Measurements from ENCODE around the gene RTCA.
"Not testable (repeated sequence)": the region's sequence is repeated elsewhere in the genome, so short reads cannot be mapped to it uniquely, and the experiment has no call there.

Gene RTCA

DNA sequence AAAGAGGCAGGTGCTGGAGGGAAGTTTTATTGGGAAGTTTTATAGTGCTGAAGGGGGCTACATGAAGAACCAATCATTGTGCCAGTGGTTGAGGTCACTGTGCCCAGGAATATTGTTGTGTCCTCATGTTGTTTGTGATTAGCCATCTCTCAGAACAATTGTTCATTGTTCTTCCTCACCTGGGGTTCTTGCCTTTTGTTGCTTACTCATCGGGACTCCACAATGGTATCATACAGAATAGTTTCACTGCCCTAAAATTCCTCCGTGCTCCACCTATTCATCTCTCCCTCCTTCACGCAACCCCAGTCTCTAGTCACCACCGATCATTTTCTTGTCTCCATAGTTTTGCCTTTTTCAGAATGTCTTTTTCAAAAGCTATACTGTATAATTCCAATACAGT is 47.4 kb downstream of the RTCA start:
- no peak for DNase-seq

DNA sequence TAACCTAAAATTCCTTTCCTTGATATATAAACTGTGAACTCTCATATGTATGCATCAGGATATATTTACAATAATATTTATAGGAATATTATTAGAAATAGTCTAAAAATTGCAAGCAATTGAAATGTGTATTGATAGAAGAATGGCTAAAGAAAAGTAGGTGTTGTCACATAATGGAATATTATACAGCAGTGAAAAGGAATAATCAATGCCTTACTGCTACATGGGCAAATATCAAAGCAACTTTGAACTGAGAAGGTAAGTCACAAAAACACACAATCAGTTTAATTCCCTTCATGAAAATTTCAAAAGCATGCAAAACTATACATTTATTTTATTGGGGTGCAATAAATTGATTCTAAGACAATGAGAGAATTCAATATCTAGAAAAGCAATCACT is 50.6 kb downstream of the RTCA start:
- no peak for DNase-seq

DNA sequence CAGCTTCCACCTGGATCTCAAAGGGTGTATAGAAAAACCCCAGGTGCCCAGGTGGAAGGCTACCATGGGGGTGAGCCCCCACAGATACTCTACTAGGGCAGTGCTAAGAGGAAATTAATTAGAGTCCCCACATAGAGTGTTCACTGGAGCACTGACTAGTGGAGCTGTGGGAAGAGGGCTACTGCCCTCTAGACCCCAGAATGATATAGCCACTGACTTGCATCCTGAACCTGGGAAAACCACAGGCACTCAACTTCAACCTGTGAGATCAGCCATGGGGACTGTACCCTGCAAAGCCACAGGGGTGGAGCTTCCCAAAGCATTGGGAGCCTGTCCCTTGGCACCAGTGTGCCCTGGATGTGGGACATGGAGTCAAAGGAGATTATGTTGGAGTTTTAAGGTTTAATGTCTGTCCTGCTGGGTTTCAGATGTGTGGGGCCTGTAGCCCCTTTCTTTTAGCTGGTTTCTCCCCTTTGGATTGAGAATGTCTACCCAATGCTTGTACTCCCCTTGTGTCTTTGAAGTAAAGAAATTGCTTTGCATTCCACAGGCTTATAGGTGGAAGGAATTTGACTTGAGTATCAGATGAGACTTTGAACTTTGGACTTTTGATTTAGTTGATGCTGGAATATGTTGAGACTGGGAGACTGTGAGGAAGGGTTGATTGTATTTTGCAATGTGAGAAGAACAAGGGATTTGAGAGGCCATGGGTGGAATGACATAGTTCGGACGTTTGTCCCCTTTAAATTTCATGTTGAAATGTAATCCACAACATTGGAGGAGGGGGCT is 54.5 kb downstream of the RTCA start:
- DNase-seq, result no peak

DNA sequence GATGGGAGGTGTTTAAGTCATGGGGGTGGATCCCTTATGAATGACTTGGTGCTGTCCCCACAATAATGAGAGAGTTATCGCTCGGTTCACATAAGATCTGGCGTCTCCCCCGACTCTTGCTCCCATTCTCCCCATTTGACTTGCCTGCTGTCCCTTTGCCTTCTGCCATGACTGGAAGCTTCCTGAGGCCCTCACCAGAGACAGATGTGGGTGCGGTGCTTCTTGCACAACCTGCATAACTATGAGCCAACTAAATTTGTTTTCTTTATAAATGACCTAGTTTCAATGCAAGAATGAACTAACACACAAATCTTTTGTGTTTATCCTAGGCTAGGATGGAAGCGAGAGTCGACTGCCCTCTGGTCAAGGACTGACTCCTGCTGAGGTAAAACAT is 55.1 kb downstream of the RTCA start:
- no peak for DNase-seq

DNA sequence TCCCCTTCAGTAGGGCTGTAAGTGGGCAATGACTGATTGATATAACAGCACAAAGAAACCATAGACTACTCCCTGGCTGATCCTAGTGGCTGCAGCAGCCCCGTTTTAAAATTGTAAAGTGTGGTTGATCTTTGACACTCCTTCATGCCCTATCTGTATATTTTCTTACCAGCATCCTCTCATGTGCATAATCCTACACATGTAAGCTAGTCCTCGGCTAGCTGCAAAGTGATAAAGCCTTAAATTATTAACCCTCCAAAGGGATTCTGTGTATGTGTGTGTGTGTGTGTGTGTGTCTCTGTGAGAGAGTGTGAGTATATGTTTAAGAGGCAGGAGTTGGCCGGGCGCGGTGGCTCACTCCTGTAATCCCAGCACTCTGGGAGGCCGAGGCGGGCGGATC is 55.5 kb downstream of the RTCA start:
- DNase-seq, result no peak

DNA sequence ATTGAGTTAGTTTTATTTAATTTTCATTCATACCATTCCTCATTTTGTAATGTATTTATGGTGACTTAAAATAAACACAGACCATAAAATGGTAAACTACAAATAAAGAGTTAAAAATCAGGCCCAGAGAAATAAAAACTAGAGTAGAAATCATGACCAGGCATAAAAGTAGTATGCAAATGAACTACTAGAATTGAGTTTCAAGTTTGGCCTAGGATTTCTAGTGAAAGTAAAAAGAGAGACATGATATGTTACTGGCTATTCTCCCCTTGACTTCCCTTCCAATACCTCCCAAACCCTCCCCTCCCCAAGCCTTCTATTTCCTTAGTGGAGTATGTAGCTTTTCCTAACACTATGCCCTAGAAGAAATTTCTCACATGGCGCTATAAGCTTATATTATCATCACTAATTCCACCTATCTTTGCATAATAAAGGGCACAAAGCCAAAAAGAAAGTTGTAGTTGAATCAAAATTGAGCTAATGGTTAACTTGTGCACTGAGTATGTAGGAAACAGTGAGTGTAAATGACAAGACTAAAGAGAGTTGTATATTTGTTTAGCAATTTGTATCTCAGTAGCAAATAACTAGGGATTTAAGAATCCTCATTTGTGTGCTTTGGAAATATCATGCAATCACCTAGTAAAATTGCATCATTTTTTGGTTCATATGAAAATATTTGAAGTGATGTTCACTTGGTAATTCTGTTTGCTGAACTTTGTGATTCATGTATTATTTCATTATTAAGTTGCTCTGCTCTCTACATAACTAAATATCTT is 56.6 kb downstream of the RTCA start:
- DNase-seq, result no peak

DNA sequence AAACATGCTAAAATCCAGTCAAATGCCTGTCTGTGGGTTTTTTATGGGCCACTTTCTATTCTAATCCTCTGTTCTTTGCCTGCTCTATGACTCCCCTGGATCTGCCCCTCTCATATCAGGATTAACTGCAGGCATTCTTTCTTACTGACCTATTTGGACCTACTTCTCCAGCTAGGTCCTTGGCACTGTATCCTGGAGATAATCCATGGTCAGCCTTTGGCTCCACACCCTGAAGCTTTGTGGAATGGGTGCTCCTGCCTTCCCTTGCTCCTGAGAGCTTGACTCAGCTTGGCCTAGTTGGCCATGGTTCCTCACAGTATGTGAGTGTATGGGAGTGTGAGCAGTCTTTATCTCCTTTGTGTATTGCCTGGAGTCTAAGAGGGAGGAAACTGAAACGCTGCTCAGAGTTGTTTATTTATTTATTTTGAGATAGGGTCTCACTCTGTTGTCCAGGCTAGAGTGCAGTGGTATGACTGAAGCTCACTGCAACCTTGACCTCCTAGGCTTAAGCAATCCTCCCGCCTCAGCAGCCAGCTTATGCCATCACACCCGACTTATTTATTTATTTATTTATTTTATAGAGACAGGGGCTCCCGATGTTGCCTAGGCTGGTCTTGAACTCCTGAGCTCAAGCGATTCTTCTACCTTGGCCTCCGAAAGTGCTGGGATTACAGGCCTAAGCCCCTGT is 57.5 kb downstream of the RTCA start:
- DNase-seq, result no peak

DNA sequence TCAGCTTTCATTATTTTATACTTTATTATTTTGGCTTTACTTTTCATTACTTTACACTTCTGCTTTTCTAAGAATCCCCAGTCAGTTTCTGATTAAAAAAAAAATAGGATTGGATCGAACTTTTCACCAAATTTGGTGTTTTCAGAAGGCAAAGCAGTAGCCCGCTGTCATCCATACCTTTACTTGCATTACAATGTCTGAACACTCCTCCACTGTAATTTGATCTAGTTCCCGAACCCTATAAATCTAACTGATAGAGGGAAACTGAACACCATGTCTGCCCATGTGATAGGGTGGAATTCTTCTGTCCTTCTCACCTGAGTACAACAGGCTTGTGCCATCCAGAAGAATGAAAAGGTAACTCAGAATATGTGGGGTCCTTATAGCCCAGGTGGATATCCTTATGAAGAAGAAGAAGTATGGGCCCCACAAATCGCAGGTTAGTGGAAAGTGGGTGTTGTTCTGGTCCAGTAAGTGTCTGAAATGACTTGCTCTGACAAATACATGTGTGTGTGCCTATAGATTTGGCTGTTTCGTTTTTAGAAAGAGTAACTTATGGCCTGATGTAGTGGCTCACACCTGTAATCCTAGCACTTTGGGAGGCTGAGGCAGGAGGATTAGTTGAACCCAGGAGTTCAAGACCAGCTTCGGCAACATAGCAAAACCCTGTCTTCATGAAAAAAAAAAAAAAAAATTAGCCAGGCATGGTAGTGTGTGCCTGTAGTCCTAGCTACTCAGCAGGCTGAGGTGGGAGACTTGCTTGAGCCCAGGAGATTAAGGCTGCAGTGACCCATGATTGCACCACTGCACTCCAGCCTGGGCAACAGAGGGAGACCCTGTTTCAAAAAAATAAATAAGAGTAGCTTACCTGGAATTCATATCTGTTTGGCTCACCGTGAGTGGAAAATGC is 59.7 kb downstream of the RTCA start:
- no peak for DNase-seq

DNA sequence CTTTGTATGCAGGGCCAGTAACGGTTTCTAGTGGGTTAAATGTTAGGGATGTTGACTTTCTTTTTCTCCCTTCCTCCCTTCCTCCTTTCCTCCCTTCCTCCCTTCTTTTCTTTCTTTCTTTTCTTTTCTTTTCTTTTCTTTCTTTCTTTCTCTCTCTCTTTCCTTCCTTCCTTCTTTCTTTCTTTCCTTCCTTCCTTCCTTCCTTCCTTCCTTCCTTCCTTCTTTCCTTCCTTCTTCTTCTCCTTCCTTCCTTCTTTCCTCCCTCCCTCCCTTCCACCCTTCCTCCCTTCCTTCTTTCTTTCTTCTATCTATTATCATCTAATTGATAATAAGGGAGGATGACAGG is 60.3 kb downstream of the RTCA start:
- not testable (repeated sequence) for DNase-seq

DNA sequence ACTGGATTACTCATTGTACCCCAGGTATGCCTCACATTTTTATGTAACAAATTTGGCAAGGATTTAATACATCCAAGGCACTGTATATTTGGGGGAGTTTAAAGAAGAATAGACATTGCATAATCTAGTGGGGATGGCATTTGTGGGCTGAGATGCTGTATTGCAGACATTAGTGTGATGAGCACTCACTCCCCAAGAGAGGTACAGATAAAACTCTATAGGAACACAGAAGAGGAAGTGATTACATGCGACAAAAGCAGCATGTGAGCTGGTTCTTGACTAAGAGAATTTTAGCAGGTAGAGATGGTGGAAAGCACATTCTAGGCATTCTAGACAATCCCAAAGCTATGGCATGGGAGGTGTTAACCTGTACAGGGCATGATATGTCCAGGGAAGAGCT is 62.1 kb downstream of the RTCA start:
- no peak for DNase-seq

DNA sequence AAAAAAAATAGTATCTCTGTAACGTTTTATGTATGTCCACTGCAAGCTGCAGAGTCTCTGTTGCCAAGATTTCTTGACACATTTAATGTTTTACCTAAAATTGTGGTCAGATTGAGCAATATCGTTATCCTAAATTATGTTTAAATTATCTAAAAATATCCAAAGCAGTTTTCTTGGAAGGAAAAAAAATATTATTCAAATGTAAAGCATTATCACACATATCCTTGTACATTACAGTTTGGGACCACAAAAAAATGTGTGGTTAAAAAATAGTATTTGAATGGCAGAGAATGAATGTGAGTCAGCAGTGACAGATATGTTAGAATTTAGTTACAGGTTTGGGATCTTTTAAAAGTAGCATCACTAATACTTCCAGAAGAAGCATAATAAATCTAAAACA is 65.1 kb downstream of the RTCA start:
- DNase-seq, result not testable (repeated sequence)

DNA sequence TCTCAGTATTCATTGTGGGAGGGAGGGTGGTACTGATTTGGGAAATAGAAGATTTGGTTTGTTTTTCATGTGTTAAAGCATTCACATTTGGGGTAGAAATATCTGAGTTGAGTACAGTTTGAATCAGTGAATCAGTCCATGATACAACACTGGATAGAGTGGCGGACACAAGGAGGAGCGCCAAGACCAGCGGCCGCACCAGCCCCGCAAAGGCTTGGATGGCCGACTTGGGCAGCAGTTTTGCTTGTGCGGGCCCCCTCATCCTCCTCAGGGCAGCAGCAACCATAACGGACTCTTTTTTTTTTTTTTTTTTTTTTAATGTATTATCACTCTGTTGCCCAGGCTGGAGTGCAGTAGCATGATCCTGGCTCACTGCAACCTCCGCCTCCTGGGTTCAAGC is 66.3 kb downstream of the RTCA start:
- DNase-seq, result no peak

DNA sequence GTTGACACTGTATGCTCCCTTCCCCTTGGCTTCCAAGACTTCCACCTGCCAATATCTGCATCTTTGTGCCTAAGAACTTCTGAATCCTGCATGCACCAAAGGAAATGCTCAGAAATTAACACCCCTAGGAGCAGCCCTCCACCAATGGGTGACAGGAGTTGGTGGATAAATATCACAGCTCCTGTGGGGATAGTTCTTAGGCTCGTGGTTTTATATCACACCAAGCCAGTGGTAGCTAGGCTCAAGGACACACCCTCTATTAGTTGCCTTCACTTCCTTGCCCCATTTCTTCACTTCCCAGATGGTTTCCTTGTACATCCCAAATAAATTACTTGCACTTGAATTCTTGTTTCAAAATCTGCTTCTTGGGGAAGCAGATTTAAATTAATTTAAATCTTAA is 69.4 kb downstream of the RTCA start:
- DNase-seq, result no peak

DNA sequence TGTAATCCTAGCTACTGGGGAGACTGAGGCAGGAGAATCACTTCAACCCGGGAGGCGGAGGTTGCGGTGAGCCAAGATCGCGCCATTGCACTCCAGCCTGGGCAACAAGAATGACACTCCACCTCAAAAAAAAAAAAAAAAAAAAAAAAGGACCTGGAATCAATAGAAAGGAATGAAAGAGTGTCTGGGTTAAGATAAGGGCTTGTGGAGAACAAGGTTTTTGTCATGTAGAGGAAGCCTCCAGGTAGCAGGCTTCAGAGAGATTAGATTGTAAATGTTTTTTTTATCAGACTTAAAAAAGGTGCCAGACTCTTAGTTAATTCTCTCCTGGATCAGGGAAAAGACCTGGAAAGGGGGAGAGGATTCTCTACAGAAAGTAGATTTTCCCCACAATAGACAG is 71.9 kb downstream of the RTCA start:
- not testable (repeated sequence) for DNase-seq

DNA sequence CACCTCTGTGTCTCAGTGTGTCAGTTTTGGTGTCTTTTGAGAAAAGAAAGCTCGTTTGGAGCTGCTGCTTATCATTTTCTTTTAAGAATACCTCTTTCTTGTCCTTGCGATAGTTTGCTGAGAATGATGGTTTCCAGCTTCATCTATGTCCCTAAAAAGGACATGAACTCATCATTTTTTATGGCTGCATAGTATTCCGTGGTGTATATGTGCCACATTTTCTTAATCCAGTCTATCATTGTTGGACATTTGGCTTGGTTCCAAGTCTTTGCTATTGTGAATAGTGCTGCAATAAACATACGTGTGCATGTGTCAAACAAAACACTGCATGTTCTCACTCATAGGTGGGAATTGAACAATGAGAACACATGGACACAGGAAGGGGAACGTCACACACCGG is 73.7 kb downstream of the RTCA start:
- DNase-seq, result not testable (repeated sequence)

DNA sequence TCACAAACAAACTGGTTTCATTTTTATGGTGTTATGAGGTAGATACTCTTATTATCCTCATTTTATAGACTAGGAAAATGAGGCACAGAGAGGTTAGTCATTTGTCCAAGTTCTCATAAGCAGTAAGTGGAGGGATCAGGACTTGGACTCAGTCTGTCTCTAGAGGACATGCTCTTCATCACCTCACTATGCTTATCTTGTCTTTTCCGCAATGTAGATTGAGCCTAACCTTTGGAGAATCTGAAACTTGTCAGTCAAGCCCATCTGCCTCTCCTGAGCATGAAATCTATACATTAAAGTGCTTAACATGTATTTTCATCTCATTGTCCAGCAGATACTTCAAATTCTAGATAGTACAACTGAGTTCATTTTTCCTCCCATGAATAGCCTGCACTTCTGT is 74.5 kb downstream of the RTCA start:
- no peak for DNase-seq

DNA sequence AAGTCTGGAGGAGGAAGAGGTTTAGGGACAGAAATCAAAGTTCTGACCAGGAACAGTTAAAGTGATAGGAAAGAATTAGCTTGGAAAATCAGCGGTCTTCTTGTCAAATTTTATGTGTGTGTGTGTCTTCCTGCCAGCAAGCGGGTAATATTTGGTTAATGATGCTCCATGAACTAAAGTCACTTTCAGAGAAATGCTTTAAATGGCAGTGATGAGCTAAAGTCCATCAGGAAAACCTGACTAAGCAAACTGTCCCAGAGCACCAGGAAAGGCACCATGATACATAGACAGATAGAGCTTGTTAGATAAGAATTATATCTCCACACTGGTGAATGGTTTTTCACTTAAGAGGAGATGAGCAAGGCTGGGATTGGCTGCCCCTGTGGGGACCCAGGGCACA is 76.3 kb downstream of the RTCA start:
- no peak for DNase-seq

Measured in NCI-H1048 (cell line).